Retinal pigment epithelial cell (primary cell): Measurements from ENCODE around the gene FAM184B.

Source experiments
- DNase-seq: peaks from one replicate; pipeline ENCODE4 v3.0.0-alpha.2; 2010; ENCODE audit warnings: low read depth
- H3K4me3 ChIP-seq: 2 replicates; pipeline ENCODE4 v1.5.1; 2011; ENCODE audit warnings: mild to moderate bottlenecking, low read length, control low read depth, moderate library complexity
- TF ChIP-seq, protein P1 (sequence below): conservative IDR thresholded peaks from 2 replicates; pipeline ENCODE4 v1.5.1; 2011; ENCODE audit warnings: low read depth, low read length, control low read depth, inconsistent platforms

FAM184B gene

DNA sequence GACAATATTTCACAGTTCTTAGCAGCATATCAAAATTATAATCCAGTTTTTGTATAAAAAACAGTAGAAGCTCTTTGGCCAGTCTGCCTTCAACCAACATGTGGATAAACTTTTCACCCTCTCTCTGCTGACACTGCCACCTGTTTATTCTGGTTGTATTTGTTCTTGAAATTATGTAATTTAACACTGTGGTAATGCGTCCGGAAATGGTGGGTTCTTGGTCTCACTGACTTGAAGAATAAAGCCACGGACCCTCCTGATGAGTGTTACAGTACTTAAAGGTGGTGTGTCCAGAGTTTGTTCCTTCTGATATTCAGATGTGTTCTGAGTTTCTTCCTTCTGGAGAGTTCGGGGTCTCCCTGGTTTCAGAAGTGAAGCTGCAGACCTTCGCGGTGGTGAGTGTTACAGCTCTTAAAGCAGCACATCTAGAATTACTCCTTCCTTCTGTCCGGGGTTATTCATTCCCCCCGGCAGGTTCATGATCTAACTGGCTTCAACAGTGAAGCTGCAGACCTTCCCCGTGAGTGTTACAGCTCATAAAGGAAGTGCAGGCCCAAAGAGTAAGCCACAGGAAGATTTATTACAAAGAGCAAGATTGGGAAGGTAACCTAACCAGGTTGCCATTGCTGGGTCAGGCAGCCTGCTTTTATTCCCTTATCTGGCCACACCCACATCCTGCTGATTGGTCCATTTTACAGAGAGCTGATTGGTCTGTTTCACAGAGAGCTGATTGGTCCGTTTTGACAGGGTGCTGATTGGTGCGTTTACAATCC is 15.7 kb downstream of the FAM184B start:
- TF ChIP-seq, protein P1, sequence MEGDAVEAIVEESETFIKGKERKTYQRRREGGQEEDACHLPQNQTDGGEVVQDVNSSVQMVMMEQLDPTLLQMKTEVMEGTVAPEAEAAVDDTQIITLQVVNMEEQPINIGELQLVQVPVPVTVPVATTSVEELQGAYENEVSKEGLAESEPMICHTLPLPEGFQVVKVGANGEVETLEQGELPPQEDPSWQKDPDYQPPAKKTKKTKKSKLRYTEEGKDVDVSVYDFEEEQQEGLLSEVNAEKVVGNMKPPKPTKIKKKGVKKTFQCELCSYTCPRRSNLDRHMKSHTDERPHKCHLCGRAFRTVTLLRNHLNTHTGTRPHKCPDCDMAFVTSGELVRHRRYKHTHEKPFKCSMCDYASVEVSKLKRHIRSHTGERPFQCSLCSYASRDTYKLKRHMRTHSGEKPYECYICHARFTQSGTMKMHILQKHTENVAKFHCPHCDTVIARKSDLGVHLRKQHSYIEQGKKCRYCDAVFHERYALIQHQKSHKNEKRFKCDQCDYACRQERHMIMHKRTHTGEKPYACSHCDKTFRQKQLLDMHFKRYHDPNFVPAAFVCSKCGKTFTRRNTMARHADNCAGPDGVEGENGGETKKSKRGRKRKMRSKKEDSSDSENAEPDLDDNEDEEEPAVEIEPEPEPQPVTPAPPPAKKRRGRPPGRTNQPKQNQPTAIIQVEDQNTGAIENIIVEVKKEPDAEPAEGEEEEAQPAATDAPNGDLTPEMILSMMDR, result no peak
- no peak for DNase-seq
- no peak overlapping the region for H3K4me3 ChIP-seq

DNA sequence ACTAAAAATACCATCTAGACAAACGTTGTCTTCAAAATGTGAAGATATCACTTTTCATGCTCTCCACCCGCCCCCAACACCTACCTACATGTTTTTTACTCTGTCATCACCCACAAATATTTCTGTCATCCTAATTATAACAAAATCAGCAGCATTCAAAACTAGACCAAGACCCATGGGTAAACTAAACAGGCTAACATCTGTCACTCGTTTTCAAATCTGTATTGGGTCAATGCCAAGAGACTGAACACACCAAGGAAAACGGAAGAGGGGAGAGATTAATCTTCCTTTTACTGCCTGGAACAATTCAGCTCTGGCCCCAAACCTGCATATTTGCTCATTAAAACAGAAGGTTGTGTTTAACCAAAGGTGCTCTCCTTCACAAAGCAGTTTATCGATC is 17.5 kb downstream of the FAM184B start:
- H3K4me3 ChIP-seq, result no peak overlapping the region
- TF ChIP-seq, protein P1, result no peak
- no peak for DNase-seq

DNA sequence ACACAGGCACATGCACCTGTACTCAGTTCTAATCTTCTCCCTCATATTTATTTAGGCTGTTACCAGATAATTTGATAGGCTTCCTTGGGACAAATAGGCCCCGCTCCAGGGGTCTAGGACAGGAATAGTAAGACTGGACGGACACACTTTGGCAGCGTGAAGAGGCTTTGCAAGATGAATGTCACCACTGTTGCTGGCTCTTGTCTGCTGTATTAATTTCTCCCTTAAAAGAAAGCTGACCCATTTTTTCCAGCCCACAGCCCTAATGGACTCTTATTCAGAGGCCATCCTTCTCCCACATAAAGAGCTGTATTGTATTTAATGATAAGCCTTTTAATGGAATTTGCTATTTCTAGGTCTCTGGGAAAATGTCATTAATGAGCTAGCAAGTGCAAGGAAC is 18.0 kb downstream of the FAM184B start:
- TF ChIP-seq, protein P1, result no peak
- H3K4me3 ChIP-seq, result no peak overlapping the region
- DNase-seq, result no peak

DNA sequence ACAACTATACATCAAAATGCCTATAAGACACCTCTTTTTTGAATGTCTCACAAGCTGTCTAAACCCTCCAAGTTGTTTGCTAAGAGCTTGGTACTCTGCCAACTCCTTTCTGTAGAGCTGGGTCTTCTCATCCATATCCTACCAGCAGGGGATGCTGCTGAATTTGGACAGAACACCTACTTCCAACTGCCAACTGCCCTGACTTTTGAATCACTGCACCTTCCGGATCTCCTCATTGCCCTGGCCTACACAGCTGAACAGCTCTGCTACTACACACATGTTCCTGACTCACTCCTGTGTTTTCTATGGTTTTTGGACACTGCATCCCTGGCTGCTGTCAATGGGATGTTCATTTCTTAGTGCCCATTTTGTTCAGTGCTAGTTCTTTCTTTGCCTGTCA is 18.7 kb downstream of the FAM184B start:
- H3K4me3 ChIP-seq, result no peak overlapping the region
- no peak for DNase-seq
- TF ChIP-seq, protein P1, result peak; percentile 41

DNA sequence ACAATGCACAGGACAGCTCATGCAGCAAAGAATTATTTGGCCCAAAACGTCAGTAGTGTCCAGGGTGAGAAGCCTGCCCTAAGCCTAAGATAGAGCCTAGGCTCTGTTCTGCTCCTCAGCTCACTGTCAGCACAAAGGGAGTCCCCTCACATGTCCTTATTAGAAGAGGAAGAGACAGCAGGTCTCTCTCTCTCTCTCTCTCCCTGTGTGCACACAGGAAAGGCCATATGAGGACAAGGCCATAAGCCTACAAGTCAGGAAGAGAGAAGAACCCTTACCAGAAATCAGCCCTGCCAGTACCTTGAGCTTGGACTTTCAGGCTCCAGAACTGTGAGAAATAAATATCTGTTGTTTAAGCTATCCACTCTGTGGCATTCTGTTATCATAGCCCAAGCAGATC is 20.4 kb downstream of the FAM184B start:
- no peak overlapping the region for H3K4me3 ChIP-seq
- no peak for DNase-seq
- TF ChIP-seq, protein P1, result no peak

DNA sequence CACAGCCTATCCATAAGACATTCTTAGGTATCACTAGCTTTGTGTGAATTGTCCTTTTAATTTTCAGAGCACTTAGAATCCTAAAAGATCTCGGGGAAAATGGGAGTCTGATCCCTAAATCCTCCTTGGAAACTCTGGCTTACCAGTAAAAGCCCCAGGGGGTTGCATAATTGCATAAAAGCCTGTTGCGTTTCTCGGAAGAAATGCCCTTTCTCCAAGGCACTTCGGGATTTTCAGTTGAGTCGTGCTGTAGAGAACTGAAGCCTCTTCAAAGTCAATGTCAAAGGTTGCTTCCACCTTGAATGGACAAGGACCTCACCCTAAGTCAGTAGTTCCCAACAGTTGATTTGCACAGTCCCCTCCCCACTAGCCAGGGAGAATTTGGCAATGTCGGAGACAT is 20.8 kb downstream of the FAM184B start:
- TF ChIP-seq, protein P1, result no peak
- H3K4me3 ChIP-seq, result no peak overlapping the region

DNA sequence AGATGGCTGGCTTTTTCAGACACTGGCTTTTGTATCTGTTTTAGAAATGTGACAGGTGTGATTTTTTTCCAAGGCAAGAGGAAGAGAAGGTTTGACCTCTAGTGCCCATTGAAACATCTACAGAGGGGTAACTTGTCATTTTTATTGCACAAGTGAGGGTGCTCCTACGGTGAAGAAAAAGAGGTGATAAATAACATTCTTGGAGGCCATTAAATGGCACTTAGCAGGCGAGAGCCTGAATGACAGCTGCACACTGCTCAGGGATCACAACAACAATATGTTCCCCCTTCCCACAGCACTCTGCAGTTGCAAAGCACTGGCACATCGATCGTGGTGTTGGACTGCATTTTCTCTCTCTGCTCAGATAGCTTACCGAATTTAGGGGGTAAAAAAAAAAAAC is 22.9 kb downstream of the FAM184B start:
- DNase-seq, result no peak
- TF ChIP-seq, protein P1, result no peak
- H3K4me3 ChIP-seq, result no peak overlapping the region

More for the DNA sequence above, 20.8 kb downstream of the FAM184B start:
- no peak for DNase-seq
